Measurements from ENCODE around the gene OSBPL9. TPM values are rescaled to one million over a fixed set of nuclear protein-coding genes. Genes with fewer than 3 reads are reported as not detected.
A peak's percentile ranks its signal among the peaks of the same experiment; 100 is the strongest.

OSBPL9 gene
- total RNA-seq, 1 experiment from 2014 or later, result 67.6 TPM

- CTCF ChIA-PET, result interaction anchor here (0.6 to 1.1 kb wide), 3 partner anchors 18 to 82 kb away, joined by 3 read pairs; no protein-coding TSS in a partner anchor
- H3K36me3 Mint-ChIP-seq (ENCODE audit: insufficient read depth, unreplicated experiment), result peaks cover 8% of the 10 kb centered on the region
- peak overlapping the region; percentile 3 for H3K4me3 Mint-ChIP-seq (ENCODE audit: low read depth, unreplicated experiment)
- intact Hi-C loops (cut with micrococcal nuclease; ENCODE audit: unreplicated experiment), result no loop called here
- TF ChIP-seq CTCF (IDR thresholded peaks at IDR 0.05; ENCODE audit: unreplicated experiment), result no peak
- peak; percentile 69 for DNase-seq
- H3K27me3 Mint-ChIP-seq (ENCODE audit: unreplicated experiment), result no peaks in the 10 kb centered on the region
- H3K4me1 Mint-ChIP-seq (ENCODE audit: low read depth, unreplicated experiment), result peaks cover 61% of the 10 kb centered on the region
- no TSS peak for BruUV-seq (replicated peaks)
- peak overlapping the region; percentile 88 for H3K27ac Mint-ChIP-seq (ENCODE audit: unreplicated experiment)
- no peaks in the 10 kb centered on the region for H3K9me3 Mint-ChIP-seq (ENCODE audit: low read depth, unreplicated experiment)
Measured at GRCh38 chr1:51622455-51622913, 5.6 kb downstream of the OSBPL9 start.

- Mint-ChIP-seq H3K9me3 (ENCODE audit: low read depth, unreplicated experiment) (no peaks in the 10 kb centered on the region), H3K4me1 (ENCODE audit: low read depth, unreplicated experiment) (peaks cover 56% of the 10 kb centered on the region), H3K27ac (ENCODE audit: unreplicated experiment) (peak overlapping the region; percentile 88), H3K36me3 (ENCODE audit: insufficient read depth, unreplicated experiment) (peaks cover 2% of the 10 kb centered on the region), H3K27me3 (ENCODE audit: unreplicated experiment) (no peaks in the 10 kb centered on the region), H3K4me3 (ENCODE audit: low read depth, unreplicated experiment) (peak overlapping the region; percentile 3)
- CTCF ChIA-PET, result interaction anchor here (0.6 to 1.1 kb wide), 2 partner anchors 24 to 82 kb away, joined by 3 read pairs; no protein-coding TSS in a partner anchor
- intact Hi-C loops (cut with micrococcal nuclease; ENCODE audit: unreplicated experiment), result no loop called here
- BruUV-seq (replicated peaks), result no TSS peak
- TF ChIP-seq CTCF (IDR thresholded peaks at IDR 0.05; ENCODE audit: unreplicated experiment), result no peak
- DNase-seq, result no peak
Measured at GRCh38 chr1:51623025-51623424, 6.1 kb downstream of the OSBPL9 start.

- intact Hi-C loops (cut with micrococcal nuclease; ENCODE audit: unreplicated experiment), result no loop called here
- CTCF ChIA-PET, result no interaction called here
Measured at GRCh38 chr1:51623450-51623849, 6.6 kb downstream of the OSBPL9 start.

GRCh38 chr1:51624855-51625254 lies 8.0 kb downstream of the OSBPL9 start:
- H3K36me3 Mint-ChIP-seq (ENCODE audit: insufficient read depth, unreplicated experiment), result no peaks in the 10 kb centered on the region
- no peaks in the 10 kb centered on the region for H3K9me3 Mint-ChIP-seq (ENCODE audit: low read depth, unreplicated experiment)
- intact Hi-C loops (cut with micrococcal nuclease; ENCODE audit: unreplicated experiment), result no loop called here
- no peak overlapping the region for H3K4me3 Mint-ChIP-seq (ENCODE audit: low read depth, unreplicated experiment)
- peak overlapping the region; percentile 54 for H3K27ac Mint-ChIP-seq (ENCODE audit: unreplicated experiment)
- no TSS peak for BruUV-seq (replicated peaks)
- TF ChIP-seq CTCF (IDR thresholded peaks at IDR 0.05; ENCODE audit: unreplicated experiment), result no peak
- CTCF ChIA-PET, result no interaction called here
- H3K27me3 Mint-ChIP-seq (ENCODE audit: unreplicated experiment), result no peaks in the 10 kb centered on the region
- peaks cover 42% of the 10 kb centered on the region for H3K4me1 Mint-ChIP-seq (ENCODE audit: low read depth, unreplicated experiment)
- DNase-seq, result no peak

More at GRCh38 chr1:51623450-51623849, 6.6 kb downstream of the OSBPL9 start:
- peaks cover 51% of the 10 kb centered on the region for H3K4me1 Mint-ChIP-seq (ENCODE audit: low read depth, unreplicated experiment)
- H3K9me3 Mint-ChIP-seq (ENCODE audit: low read depth, unreplicated experiment), result no peaks in the 10 kb centered on the region
- peak overlapping the region; percentile 88 for H3K27ac Mint-ChIP-seq (ENCODE audit: unreplicated experiment)
- DNase-seq, result no peak
- no TSS peak for BruUV-seq (replicated peaks)
- TF ChIP-seq CTCF (IDR thresholded peaks at IDR 0.05; ENCODE audit: unreplicated experiment), result no peak
- H3K27me3 Mint-ChIP-seq (ENCODE audit: unreplicated experiment), result no peaks in the 10 kb centered on the region
- H3K36me3 Mint-ChIP-seq (ENCODE audit: insufficient read depth, unreplicated experiment), result no peaks in the 10 kb centered on the region
- H3K4me3 Mint-ChIP-seq (ENCODE audit: low read depth, unreplicated experiment), result no peak overlapping the region

Measured in Calu3 (cell line).